AG08395 (cell line): ENCODE results near the gene PDCD2L.
"Not testable (repeated sequence)": the region's sequence is repeated elsewhere in the genome, so short reads cannot be mapped to it uniquely, and the experiment has no call there.

Source experiments
- DNase-seq: peaks from one replicate; pipeline ENCODE4 v3.0.0; 2012; ENCODE audit warnings: mixed read lengths, low spot score

PDCD2L gene

DNA sequence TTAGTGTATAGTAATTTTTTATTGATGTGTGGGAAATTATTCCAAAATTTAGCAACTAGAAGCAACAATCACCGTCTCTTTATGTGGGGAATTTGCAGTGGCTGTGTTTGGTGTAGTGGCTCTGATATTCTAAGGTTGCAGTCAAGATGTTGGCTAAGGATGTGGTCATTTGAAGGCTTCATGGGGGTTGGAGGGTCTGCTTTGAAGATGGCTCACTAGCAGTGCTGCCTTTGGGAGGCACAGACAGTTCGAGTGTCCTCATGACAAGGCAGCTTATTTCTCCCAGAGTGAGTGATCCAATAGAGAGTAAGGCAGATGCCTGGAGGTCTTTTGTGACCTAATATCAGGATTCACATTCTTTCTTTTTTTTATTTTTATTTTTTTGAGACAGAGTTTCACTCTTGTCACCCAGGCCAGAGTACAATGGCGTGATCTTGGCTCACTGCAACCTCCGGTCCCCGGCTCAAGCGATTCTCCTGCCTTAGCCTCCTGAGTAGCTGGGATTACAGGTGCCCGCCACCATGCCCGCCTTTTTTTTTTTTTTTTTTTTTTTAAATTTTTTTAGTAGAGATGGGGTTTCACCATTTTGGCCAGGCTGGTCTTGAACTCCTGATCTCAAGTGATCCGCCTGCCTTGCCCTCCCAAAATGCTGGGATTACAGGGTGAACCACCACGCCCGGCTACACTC is 30.5 kb upstream of the PDCD2L start:
- DNase-seq, result no peak

DNA sequence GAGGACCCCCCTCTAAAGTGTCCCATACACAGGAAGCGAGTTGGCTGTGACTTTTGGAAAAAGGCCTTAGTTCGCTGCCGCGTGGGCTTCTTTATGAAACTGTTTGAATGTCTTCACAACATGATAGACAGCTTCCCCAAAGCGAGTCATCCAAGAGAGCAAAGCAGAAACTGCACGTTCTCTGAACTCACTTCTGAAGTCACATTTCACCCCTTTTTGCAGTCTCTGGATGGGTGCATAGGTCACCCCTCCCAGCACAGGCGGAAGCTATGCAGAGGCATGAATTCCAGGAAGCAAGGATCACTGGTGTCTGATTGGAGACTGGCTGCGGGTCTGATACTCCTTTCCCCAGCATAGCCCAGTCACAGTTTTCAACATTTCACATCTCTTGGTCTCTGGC is 28.6 kb upstream of the PDCD2L start:
- DNase-seq, result no peak

DNA sequence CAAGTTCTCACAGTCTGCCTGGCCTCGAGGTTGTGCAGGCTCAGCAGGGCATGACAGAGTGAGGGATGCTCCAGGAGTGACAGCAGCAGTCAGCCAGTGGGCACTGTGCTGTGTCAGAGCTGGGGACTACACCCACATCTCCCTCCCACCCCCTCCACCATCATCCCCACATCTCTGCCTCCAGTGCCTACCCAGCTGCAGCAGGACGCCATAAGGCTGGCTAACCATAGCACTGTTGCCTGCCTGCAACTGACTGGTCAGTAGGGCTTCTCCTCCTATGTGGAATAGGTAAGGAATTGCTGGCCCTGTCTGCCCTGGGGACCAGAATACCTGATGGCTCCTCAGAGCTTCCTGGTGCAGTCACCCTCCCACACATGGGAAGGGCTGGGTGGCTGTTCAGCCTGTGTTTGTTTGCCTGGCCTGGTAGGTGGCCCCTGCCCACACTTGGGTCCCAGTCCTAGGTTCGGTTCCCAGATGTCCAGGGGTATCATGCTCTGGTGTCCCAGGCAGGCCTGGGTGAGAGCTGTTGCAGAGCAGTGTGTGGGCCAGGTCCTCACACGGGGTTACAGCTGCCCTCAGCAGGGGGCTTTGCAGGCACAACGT is 23.5 kb upstream of the PDCD2L start:
- DNase-seq, result no peak

DNA sequence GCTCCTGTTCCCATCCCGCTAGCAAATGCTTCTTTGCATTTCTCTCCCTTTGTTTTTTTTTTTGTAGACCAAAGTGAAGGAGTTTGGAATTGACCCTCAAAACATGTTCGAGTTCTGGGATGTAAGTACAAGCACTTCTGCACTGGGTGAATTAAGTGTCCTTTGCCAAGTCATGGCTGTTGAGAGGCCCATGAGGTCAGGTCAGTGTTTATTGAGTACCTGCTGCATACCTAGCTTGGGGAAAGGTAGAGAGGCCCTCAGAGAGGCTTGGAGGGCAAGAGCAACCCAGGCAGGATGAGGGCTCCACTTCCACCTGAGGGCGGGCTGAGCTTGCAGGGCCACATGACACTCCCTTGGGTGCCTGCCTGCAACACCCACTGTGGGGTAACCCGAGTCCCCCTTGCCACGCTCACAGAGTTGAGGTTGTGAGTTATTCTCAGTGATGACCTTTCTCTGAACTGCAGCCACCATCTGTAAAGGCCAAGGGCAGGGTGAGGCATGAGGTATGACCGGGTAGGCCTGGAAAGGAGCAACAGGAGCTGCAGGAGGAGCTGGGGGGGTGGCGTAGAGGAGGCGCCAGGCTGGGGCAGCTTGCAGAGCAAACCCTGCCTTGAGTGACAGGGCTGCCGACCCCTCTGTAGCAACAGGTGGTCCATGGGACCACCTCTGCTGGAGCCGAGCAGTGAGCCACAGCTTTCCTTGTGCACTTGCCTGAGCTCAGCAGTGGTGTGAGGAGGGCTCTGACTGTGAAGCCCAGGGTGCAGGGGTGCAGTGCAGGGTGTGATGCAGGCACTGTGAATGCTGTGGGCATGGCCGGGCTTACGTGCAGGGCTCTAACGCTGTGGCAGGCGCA is 22.6 kb upstream of the PDCD2L start:
- no peak for DNase-seq

DNA sequence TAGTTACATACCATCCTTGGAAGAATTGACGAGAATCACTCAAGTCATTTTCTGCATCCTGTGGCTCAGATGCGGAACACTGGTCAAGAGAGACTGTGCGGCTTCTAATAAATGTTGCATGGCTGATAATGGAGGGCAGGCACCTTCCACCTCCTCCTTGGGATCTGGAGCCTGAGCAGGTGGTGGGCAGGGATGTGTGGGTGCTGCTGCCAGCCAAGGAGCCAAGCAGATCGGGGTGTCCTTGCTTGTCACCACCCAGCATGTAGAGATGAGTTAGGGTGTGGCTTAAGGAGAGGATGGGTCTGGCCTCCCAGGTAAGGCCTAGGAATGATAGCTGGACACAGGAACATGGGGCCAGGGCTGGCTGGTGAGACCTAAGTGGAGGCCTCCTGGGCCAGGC is 21.7 kb upstream of the PDCD2L start:
- no peak for DNase-seq

DNA sequence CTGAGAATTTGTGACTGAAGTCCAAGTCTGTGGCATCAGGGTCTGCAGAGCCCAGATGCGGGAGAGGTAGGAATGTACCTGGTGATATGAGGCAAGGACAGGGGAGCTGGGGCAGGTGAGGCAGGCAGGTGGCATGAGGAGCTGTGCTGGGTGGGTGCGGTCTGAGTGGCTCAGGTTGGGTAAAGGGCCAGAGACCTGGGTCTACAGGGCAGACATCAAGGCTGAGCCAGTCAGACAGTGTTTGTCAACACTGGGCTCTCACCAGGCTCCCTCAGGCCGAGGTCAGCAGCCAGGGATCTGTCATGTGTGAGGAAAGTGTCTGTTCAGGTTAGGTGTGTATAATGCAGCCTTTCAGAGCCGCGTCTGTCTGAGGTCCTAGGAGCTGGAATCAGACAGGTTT is 20.6 kb upstream of the PDCD2L start:
- no peak for DNase-seq

DNA sequence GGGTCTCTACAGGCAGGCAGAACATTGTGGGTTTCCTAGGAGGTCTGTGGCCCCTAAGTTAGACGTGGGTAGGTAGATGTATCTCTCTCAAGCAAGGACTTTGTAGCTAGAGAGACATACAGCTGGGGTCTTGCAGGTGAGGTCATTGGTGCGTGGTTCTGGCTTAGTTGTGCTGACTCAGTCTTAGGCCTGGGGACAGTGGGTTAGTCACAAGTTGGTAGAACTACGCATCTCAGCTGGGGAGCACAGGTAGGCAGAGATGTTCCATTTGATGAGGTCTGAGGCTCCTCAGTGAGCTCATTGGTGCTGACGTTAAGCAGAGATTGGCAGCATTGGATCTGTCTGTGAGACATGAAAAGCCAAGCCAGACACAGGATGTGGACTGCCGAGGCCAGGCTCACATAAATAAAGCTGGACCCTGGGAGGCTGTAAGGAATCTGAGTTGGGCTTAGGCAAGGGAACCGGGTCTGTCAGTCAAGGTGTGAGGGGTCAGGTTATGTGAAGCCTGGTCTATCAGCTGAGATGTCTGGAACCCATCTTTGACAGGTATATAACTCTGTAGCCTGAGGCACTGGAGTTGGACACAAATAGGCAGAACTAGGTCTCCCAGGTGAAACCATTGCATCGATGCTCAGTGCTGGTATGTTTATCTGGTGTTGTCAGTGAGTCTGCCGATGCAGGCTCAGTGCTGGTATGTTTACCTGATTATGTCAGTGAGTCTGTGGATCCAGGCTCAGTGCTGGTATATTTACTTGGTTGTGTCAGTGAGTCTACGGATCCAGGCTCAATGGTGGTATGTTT is 17.4 kb upstream of the PDCD2L start:
- DNase-seq, result no peak

DNA sequence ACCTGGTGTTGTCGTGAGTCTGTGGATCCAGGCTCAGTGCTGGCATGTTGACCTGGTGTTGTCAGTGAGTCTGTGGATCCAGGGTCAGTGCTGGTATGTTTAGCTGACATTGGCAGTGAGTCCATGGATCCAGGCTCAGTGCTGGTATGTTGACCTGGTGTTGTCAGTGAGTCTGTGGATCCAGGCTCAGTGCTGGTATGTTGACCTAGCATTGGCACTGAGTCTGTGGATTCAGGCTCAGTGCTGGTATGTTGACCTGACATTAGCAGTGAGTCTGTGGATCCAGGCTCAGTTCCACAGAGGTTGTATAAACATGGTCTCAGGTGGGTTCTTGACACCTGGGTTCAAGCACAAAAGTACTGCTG is 16.8 kb upstream of the PDCD2L start:
- no peak for DNase-seq

DNA sequence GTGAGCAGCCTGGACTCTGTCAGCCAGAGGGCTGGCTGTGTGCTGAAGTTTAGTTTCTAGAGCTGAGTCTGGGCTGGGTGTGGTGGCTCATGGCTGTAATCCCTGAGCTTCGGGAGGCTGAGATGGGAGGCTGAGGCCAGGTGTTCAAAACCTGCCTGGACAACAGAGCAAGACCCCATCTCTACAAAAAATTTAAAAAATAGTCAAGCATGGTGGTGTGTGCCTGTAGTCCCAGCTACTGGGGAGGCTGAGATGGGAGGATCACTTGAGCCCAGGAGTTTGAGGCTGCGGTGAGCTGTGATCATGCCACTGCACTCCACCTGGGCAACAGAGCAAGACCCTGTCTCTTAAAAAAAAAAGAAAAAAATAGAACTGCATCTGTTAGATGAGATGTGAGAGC is 15.5 kb upstream of the PDCD2L start:
- not testable (repeated sequence) for DNase-seq

DNA sequence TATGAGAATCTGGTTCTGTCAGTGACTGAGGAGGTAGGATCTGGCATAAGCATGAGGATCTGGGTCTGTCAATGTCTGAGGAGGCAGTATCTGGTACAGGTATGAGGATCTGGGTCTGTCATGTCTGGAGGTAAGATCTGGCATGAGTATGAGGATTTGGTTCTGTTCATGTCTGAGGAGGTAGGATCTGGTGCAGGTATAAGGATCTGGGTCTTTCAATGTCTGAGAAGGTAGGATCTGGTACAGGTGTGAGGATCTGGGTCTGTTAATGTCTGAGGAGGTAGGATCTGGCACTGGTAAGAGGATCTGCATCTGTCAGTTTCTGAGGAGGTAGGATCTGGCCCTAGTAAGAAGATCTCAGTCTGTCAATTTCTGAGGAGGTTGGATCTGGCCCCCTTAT is 12.4 kb upstream of the PDCD2L start:
- peak; percentile 44 for DNase-seq

DNA sequence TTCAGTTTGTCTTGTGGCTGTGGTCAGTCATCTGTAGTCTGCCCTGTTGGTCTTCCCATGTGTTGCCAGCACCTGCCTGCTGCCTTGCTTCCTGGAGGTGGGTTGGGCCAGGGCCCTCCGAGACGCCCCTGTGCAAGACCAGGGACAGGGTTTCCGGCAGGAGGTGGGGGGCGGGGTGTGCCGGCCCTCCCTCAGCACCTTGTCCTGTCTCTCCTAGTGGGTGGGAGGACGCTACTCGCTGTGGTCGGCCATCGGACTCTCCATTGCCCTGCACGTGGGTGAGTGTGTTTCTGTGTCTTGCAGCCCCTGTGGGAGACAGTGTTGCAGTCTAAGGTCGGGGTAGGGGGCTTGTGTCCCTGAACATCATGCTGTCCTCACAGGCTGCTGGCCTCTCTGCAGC is 11.2 kb upstream of the PDCD2L start:
- DNase-seq, result no peak

DNA sequence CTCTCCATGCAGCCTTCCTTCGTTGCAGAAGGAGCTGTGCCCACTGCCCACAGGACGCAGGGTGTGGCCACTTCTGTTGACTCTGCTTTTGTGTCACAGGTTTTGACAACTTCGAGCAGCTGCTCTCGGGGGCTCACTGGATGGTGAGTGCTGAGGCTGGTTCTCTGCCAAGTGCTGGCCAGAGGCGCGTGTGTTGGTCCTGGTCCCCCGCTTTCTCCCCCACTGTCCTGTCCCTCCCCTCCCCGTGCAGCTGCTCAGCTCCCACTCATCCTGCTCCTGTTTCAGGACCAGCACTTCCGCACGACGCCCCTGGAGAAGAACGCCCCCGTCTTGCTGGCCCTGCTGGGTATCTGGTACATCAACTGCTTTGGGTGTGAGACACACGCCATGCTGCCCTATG is 10.6 kb upstream of the PDCD2L start:
- DNase-seq, result no peak

DNA sequence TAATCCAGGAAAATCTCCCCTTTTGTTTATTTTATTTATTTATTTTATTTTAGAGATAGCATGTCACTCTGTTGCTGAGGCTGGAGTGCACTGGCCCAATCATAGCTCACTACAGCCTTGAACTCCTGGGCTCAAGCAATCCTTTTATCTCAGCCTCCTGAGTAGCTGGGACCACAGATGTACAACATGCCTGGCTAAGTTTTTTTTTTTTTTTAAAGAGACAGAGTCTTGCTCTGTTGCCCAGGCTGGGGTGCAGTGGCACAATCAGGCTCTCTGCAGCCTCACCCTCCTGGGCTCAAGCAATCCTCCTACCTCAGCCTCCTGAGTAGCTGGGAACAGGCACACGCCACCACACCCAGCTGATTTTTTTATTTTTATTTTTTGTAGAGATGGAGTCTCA is 6.3 kb upstream of the PDCD2L start:
- no peak for DNase-seq

DNA sequence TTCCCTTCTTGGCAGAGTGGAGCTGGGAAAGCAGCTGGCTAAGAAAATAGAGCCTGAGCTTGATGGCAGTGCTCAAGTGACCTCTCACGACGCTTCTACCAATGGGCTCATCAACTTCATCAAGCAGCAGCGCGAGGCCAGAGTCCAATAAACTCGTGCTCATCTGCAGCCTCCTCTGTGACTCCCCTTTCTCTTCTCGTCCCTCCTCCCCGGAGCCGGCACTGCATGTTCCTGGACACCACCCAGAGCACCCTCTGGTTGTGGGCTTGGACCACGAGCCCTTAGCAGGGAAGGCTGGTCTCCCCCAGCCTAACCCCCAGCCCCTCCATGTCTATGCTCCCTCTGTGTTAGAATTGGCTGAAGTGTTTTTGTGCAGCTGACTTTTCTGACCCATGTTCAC is 4.3 kb upstream of the PDCD2L start:
- no peak for DNase-seq

DNA sequence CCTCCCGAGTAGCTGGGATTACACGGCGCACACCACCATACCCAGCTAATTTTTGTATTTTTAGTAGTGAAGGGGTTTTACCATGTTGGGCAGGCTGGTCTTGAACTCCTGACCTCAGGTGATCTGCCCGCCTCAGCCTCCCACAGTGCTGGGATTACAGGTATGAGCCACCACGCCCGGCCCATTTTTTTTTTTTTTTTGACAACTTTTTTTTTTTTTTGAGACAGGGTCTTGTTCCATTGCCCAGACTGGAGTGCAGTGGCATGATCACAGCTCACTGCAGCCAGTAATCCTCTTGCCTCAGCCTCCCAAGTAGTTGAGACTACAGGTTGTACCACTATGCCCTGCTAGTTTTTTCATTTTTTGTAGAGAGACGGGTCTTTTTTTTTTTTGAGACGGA is 3.4 kb upstream of the PDCD2L start:
- not testable (repeated sequence) for DNase-seq

DNA sequence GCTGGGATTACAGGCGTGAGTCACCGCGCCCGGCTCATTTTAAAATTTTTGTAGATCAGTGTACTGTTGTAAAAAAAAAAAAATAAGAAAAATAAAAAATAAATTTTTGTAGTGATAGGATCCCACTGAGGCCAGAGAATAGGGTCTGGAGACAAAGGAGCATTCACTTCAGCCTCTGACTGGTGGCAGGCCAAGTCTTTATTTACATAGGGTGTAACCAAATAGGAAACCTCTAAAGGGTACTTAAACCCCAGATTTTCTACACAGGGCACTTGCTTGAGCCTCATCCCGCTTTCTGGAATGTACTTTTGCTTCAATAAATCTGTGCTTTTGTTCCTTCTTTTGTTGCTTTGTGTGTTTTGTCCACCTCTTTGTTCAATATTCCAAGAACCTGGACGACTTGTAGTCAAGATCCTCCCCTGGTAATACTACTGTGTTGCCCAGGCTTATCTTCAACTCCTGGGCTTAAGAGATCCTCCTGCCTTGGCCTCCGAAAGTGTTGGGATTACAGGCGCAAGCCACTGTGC is 2.1 kb upstream of the PDCD2L start:
- no peak for DNase-seq

DNA sequence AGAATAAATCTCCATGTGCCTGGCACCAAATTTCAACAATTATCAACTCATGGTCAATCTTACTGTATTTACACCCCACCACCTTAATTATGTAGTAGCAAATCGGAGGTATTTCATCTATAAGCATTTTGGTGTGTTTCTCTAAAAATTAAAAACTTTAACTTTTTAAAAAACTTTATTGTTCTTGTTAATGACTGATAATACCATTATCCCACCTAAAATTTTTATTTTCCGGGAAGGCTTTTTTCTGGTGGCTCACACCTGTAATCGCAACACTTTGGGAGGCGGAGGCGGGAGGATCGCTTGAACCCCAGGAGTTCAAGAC is 453 bp upstream of the PDCD2L start:
- DNase-seq, result no peak

DNA sequence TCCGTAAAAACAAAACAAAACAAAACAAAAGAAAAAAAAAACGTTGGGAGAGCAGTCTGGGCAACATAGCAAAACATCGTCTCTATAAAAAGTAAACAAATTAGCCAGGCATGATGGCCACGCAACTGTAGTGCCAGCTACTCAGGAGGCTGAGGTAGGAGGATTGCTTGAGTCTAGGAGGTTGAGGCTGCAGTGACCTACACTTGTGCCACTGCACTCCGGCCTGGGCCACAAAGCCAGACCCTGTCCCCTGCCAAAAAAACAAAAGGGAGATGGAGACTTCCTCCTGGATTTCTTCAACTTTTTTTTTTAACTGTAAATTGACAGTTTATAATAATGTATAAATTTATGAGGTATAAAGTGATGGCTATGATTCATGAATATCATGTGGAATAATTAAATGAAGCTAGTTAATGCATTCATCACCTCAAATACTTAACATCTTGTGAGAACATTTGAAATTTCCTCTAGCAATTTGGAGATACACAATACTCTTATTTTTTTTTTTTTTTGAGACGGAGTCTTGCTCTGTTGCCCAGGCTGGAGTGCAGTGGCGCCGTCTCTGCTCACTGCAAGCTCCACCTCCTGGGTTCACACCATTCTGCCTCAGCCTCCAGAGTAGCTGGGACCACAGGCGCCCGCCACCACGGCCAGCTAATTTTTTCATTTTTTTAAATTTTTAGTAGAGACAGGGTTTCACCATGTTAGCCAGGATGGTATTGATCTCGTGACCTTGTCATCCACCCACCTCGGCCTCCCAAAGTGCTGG is 1.9 kb downstream of the PDCD2L start:
- no peak for DNase-seq

DNA sequence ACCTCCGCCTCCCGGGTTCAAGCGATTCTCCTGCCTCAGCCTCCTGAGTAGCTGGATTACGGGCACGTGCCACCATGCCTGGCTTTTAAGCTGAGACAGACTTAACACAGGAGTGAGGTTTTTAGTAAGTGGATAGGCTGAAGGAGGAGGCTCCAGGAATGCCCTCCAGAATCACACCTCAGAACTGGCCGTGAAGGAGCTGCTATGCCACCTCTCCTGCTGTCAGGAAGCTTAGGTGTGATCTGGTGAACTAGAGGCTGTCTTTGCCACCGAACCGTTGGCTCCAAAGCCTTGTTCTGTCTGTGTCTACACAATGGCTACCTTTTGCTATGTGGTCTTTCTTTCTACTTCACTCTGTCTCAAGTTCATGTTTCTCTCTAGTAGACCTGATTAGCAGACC is 4.2 kb downstream of the PDCD2L start:
- DNase-seq, result no peak

DNA sequence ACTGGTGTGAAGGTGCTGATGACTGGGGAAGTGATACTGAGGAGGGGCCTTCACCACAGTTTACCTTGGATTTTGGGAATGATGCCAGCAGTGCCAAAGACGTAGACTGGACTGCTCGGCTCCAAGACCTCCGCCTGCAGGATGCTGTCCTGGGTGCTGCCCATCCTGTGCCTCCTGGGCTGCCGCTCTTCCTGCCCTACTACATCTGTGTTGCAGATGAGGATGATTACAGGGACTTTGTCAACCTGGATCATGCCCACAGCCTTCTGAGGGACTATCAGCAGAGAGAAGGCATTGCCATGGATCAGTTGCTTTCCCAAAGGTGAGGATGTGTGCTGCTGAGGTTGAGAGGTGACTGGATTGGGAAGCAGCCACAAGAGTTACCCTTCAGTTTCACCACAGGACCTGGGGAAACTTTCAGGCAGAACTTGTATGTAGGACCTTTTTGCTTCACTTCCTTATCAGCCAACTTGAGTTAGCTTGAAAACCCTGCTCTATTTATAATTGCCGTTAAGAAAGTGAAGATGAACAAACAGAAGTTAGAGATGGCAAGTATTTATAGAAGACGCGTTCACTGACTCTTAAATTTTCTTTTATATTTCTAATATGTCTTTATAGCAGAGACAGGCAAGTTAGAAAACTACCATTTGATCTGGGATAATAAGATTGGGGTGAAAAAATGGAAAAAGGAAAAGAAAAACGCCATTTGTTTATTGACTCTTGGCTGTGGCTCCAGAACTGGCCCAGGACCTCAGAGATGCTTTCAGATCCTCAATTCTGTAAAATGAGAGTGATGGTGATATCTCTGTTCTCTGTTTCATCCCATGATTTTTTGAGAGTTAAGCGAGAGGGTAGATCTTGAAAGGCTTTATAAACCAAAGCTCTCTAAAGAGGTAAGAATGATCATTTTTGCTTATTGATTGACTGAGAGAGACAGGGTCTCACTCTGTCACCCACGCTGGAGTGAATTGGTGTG is 5.3 kb downstream of the PDCD2L start:
- DNase-seq, result no peak
